Left lung (tissue), 10 donors: ENCODE data around the gene ZNF710. TPM values are rescaled to one million over a fixed set of nuclear protein-coding genes. Genes with fewer than 3 reads are reported as not detected.

ENCODE experiments used
- ATAC-seq: fragments of 200-7000 bp; cut with Tn5 transposase; one replicate; pipeline ENCODE4 v1.9.1; 2020; ENCODE audit warnings: moderate library complexity
- DNase-seq, 4 donors: peaks; one replicate each; pipeline ENCODE4 v3.0.0-alpha.2; 2013 to 2020
- H3K27ac ChIP-seq, 2 donors: fragments of 200-600 bp; sonication (generic) in 1 of 2; one replicate each; pipeline versions ENCODE4 v1.5.0 to v1.8.0; 2020 to 2021
- H3K27me3 ChIP-seq, 2 donors: fragments of 200-600 bp; sonication (generic) in 1 of 2; one replicate each; pipeline versions ENCODE4 v1.5.0 to v1.8.0; 2020 to 2021
- H3K36me3 ChIP-seq, 2 donors: fragments of 200-600 bp; sonication (generic) in 1 of 2; one replicate each; pipeline versions ENCODE4 v1.5.0 to v1.8.0; 2020 to 2021
- H3K4me1 ChIP-seq, 2 donors: fragments of 200-600 bp; one replicate each; pipeline ENCODE4 v1.8.0; 2021
- H3K4me3 ChIP-seq, 2 donors: fragments of 200-600 bp; sonication (generic) in 1 of 2; one replicate each; pipeline versions ENCODE4 v1.5.0 to v1.8.0; 2020 to 2021; ENCODE audit warnings: mild to moderate bottlenecking in 1 of 2
- H3K9me3 ChIP-seq, 2 donors: fragments of 200-600 bp; sonication (generic) in 1 of 2; one replicate each; pipeline versions ENCODE4 v1.5.0 to v1.8.0; 2020 to 2021
- intact Hi-C, 2 donors: fragments of 100-400 bp; cut with DNase I; formaldehyde crosslinking; loops; one replicate each; pipeline versions ENCODE4 v1.11.2 to v1.14.2; 2022
- polyA plus RNA-seq, 6 donors: library from polyadenylated mRNA; unstranded; fragments of 120-200 nt; gene quantifications; one replicate each; pipeline ENCODE4 v1.2.1, GENCODE V29; 2013; ENCODE audit not compliant: insufficient read length in 6 of 6
- total RNA-seq, 2 donors: library from RNA; stranded (reverse); fragmentation: NEBNext Ultra II Directional; extraction: Animal tissue kit (Norgen Biotek cat#: 25700); gene quantifications; one replicate each; pipeline ENCODE4 v1.2.1, GENCODE V29; 2021
- TF ChIP-seq, protein P1 (sequence below), 2 donors: fragments of 200-600 bp; sonication (generic) in 1 of 2; IDR thresholded peaks; one replicate each; pipeline versions ENCODE4 v1.5.0 to v1.8.0; 2021; ENCODE audit warnings: antibody characterized with exemption in 2 of 2
- donor health status: DM: no; HTN: yes; CAD: no.
- donor health status: DM: no; HTN: no; CAD: no.

Gene ZNF710
- total and polyA plus RNA-seq, 8 donors = 27.9 to 53.7 (median 39.9) TPM

GRCh38 chr15:90040618-90041017 is 39.5 kb downstream of the ZNF710 start:
- H3K9me3 ChIP-seq = no peaks in the 10 kb centered on the region
- H3K4me3 ChIP-seq = no peak overlapping the region
- intact Hi-C loops = no loop called here
- H3K27me3 ChIP-seq = no peaks in the 10 kb centered on the region
- peaks cover 0 to 5% of the 10 kb centered on the region in 2 donors for H3K36me3 ChIP-seq
- peaks cover 31 to 91% of the 10 kb centered on the region in 2 donors for H3K4me1 ChIP-seq
- no peak for ATAC-seq
- peak overlapping the region in 1 of 2 donors; percentile 92 for H3K27ac ChIP-seq
- no peak for DNase-seq
- TF ChIP-seq, protein P1, sequence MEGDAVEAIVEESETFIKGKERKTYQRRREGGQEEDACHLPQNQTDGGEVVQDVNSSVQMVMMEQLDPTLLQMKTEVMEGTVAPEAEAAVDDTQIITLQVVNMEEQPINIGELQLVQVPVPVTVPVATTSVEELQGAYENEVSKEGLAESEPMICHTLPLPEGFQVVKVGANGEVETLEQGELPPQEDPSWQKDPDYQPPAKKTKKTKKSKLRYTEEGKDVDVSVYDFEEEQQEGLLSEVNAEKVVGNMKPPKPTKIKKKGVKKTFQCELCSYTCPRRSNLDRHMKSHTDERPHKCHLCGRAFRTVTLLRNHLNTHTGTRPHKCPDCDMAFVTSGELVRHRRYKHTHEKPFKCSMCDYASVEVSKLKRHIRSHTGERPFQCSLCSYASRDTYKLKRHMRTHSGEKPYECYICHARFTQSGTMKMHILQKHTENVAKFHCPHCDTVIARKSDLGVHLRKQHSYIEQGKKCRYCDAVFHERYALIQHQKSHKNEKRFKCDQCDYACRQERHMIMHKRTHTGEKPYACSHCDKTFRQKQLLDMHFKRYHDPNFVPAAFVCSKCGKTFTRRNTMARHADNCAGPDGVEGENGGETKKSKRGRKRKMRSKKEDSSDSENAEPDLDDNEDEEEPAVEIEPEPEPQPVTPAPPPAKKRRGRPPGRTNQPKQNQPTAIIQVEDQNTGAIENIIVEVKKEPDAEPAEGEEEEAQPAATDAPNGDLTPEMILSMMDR (IDR thresholded peaks at IDR 0.05) = no peak

DNA sequence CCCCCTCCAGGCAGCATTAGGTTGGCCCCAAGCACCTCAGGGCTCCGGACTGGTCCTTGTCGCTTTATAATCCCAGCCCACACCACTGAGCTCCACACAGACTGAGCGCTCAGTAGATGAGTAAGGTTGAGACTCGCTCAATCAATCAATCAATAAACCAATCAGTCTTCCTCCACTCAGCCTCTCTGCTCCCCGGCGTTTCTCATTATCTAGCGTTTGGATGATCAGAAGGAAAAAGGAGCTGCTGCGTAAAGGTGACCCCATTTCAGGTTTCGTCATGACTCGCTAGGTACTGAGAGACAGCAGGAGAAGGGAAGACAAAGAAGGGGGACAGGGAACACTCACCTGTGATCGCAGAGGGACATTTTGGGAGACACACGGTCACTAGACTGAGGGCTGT is 41.2 kb downstream of the ZNF710 start:
- peaks cover 26 to 91% of the 10 kb centered on the region in 2 donors for H3K4me1 ChIP-seq
- ATAC-seq = no peak

DNA sequence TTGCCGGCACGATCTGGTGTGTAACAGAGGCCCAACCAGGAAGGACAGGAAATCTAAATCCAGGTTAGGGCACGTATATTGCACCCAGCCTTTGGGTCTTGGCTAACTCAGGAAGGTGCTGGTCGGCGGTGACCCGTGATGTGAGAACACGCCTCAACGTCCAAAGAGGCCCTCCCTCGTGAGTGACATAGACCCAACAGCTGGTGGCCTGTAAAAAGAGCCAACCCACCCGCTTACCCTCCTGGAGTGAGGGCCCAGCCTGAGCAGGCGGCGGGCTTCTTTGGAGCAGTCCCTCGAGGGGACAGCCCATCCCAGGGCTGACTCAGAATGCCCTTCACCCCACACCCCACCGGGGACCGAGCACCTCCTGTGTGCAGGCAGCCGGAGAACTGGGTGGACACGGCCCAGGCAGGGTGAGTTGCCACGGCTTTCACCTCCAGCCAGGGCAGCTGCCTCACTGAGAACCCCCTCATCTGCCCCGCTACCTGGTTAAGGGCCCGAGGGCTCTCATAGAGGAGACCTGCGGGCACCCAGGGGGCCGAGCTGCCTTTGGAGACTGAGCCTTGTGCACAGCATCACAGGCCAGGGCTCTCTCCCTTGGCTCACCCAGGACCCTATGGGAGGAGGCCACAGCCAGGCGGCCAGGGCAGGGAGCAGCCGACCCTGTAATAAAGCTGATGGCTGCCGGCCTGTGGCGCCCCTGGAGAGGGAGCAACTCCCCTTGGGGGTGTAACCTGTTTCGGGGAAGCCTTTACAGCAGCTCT is 41.8 kb downstream of the ZNF710 start:
- Histone ChIP-seq H3K27me3 (no peaks in the 10 kb centered on the region), H3K9me3 (no peaks in the 10 kb centered on the region), H3K4me3 (no peak overlapping the region), H3K36me3 (peaks cover 0 to 5% of the 10 kb centered on the region in 2 donors), H3K4me1 (peaks cover 26 to 91% of the 10 kb centered on the region in 2 donors), H3K27ac (peak overlapping the region in 1 of 2 donors; percentile 29)
- intact Hi-C loops = no loop called here
- TF ChIP-seq, protein P1 (IDR thresholded peaks at IDR 0.05) = no peak
- DNase-seq (no peak), ATAC-seq (no peak)

More for the DNA sequence above, 41.2 kb downstream of the ZNF710 start:
- TF ChIP-seq, protein P1 (IDR thresholded peaks at IDR 0.05) = no peak
- Histone ChIP-seq H3K9me3 (no peaks in the 10 kb centered on the region), H3K27ac (no peak overlapping the region), H3K36me3 (peaks cover 0 to 5% of the 10 kb centered on the region in 2 donors), H3K4me3 (no peak overlapping the region), H3K27me3 (no peaks in the 10 kb centered on the region)
- intact Hi-C loops = no loop called here
- no peak for DNase-seq

DNA sequence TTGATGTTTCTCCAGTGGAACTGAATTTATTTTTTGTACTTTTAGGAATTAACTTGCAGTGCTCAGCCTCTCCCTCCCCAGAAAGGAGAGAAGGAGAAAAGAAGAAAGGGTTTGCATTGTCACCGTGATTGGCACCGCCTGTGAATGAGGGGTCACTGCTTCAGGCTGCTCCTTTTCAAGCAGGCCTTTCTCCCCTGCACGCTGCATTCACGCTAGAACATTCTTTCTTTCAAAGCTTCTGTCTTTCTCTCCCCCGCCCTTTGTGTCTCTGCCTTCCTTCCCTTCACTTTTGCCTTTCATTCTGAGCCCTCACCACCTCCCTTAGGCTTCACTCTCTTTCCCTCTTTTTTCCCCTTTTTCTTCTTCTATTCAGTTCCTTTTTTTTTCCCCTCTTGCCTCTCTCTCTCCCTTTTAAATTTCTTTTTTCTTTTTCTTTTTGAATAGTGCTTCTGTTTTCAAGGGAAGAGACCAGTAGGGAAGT is 42.4 kb downstream of the ZNF710 start:
- DNase-seq (no peak), ATAC-seq (no peak)
- intact Hi-C loops = no loop called here
- peaks cover 0 to 5% of the 10 kb centered on the region in 2 donors for H3K36me3 ChIP-seq
- H3K4me3 ChIP-seq = no peak overlapping the region
- H3K27ac ChIP-seq = peak overlapping the region in 1 of 2 donors; percentile 29
- H3K27me3 ChIP-seq = no peaks in the 10 kb centered on the region
- H3K9me3 ChIP-seq = no peaks in the 10 kb centered on the region
- H3K4me1 ChIP-seq = peaks cover 25 to 91% of the 10 kb centered on the region in 2 donors
- TF ChIP-seq, protein P1 (IDR thresholded peaks at IDR 0.05) = no peak

GRCh38 chr15:90044191-90044590 is 43.1 kb downstream of the ZNF710 start:
- TF ChIP-seq, protein P1 (IDR thresholded peaks at IDR 0.05) = no peak
- H3K4me1 ChIP-seq = peaks cover 25 to 89% of the 10 kb centered on the region in 2 donors
- no peaks in the 10 kb centered on the region for H3K9me3 ChIP-seq
- H3K27me3 ChIP-seq = no peaks in the 10 kb centered on the region
- H3K36me3 ChIP-seq = peaks cover 0 to 5% of the 10 kb centered on the region in 2 donors
- intact Hi-C loops = no loop called here
- DNase-seq (no peak), ATAC-seq (no peak)
- H3K27ac ChIP-seq = peak overlapping the region in 1 of 2 donors; percentile 29
- no peak overlapping the region for H3K4me3 ChIP-seq
